ENCODE measurements around the gene AFF3. TPM values are rescaled to one million over a fixed set of nuclear protein-coding genes. Genes with fewer than 3 reads are reported as not detected.

Gene AFF3
- total RNA-seq, 1 donor from 2014 or later: 44.6 TPM

GRCh38 chr2:99555404-99555803 is 587.0 kb downstream of the AFF3 start:
- TF ChIP-seq CTCF (IDR thresholded peaks at IDR 0.05): no peak
- peak; percentile 28 for ATAC-seq
- Histone ChIP-seq H3K4me3 (no peak overlapping the region), H3K36me3 (no peaks in the 10 kb centered on the region), H3K27me3 (no peaks in the 10 kb centered on the region), H3K27ac (no peak overlapping the region), H3K4me1 (no peaks in the 10 kb centered on the region), H3K9me3 (no peaks in the 10 kb centered on the region)
- DNase-seq: no peak
- intact Hi-C loops (cut with DNase I): no loop called here

GRCh38 chr2:99554871-99555270 is 587.5 kb downstream of the AFF3 start:
- ATAC-seq: no peak
- Histone ChIP-seq H3K9me3 (no peaks in the 10 kb centered on the region), H3K4me1 (no peaks in the 10 kb centered on the region), H3K27ac (no peak overlapping the region), H3K36me3 (no peaks in the 10 kb centered on the region), H3K4me3 (no peak overlapping the region), H3K27me3 (no peaks in the 10 kb centered on the region)
- TF ChIP-seq CTCF (IDR thresholded peaks at IDR 0.05): no peak
- no peak for DNase-seq
- intact Hi-C loops (cut with DNase I): no loop called here

GRCh38 chr2:99554238-99554637 is 588.2 kb downstream of the AFF3 start:
- intact Hi-C loops (cut with DNase I): no loop called here
- H3K27me3 ChIP-seq: no peaks in the 10 kb centered on the region
- H3K9me3 ChIP-seq: no peaks in the 10 kb centered on the region
- TF ChIP-seq CTCF (IDR thresholded peaks at IDR 0.05): no peak
- ATAC-seq: no peak
- no peak for DNase-seq
- no peak overlapping the region for H3K27ac ChIP-seq
- no peaks in the 10 kb centered on the region for H3K36me3 ChIP-seq
- H3K4me3 ChIP-seq: no peak overlapping the region
- no peaks in the 10 kb centered on the region for H3K4me1 ChIP-seq

- DNase-seq (no peak), ATAC-seq (peak; percentile 57)
- no peaks in the 10 kb centered on the region for H3K36me3 ChIP-seq
Observed at GRCh38 chr2:99552529-99552928, 589.9 kb downstream of the AFF3 start.

GRCh38 chr2:99550368-99550767 is 592.0 kb downstream of the AFF3 start:
- Histone ChIP-seq H3K4me3 (no peak overlapping the region), H3K27me3 (no peaks in the 10 kb centered on the region), H3K9me3 (no peaks in the 10 kb centered on the region), H3K27ac (no peak overlapping the region), H3K36me3 (no peaks in the 10 kb centered on the region), H3K4me1 (no peaks in the 10 kb centered on the region)
- intact Hi-C loops (cut with DNase I): no loop called here
- no peak for TF ChIP-seq CTCF (IDR thresholded peaks at IDR 0.05)
- ATAC-seq (no peak), DNase-seq (no peak)

More at GRCh38 chr2:99552529-99552928, 589.9 kb downstream of the AFF3 start:
- no peaks in the 10 kb centered on the region for H3K4me1 ChIP-seq
- no peak overlapping the region for H3K4me3 ChIP-seq
- intact Hi-C loops (cut with DNase I): no loop called here
- TF ChIP-seq CTCF (IDR thresholded peaks at IDR 0.05): no peak
- H3K9me3 ChIP-seq: no peaks in the 10 kb centered on the region
- no peaks in the 10 kb centered on the region for H3K27me3 ChIP-seq
- H3K27ac ChIP-seq: no peak overlapping the region

- TF ChIP-seq CTCF (IDR thresholded peaks at IDR 0.05): no peak
- no peaks in the 10 kb centered on the region for H3K4me1 ChIP-seq
- no peak overlapping the region for H3K4me3 ChIP-seq
- no peaks in the 10 kb centered on the region for H3K27me3 ChIP-seq
- DNase-seq: no peak
- no peaks in the 10 kb centered on the region for H3K36me3 ChIP-seq
- H3K27ac ChIP-seq: no peak overlapping the region
- no peak for ATAC-seq
- intact Hi-C loops (cut with DNase I): no loop called here
- no peaks in the 10 kb centered on the region for H3K9me3 ChIP-seq
Observed at GRCh38 chr2:99545604-99546003, 596.8 kb downstream of the AFF3 start.
